Muscle of back (tissue), 13 donors: Measurements from ENCODE around the gene C17orf100. TPM values are rescaled to one million over a fixed set of nuclear protein-coding genes. Genes with fewer than 3 reads are reported as not detected.

Source experiments
- DNase-seq, 3 donors: peaks; one replicate each; pipeline versions ENCODE4 v3.0.0 to v3.0.0-alpha.2; 2013
- long read RNA-seq, 9 donors: transcript quantifications; one replicate each; lab custom pipeline, GENCODE V29; 2026
- polyA plus RNA-seq, 10 donors: library from polyadenylated mRNA; unstranded; fragments of 120-200 nt; gene quantifications; one replicate each; pipeline ENCODE4 v1.2.1, GENCODE V29; 2013; ENCODE audit not compliant: insufficient read length in 10 of 10

The C17orf100 gene
- 1 to 10 TPM; 2.0 to 4.8 (median 3.3) TPM for polyA plus RNA-seq
- long read RNA-seq, donor 1, transcript C17orf100-201 (1 exons, 1,756 nt), result major isoform, 7 of 7 reads
- long read RNA-seq, donor 1, partial matches to known transcripts, result 0 of 7 reads
- long read RNA-seq, donor 1, other reads (novel, unspliced or antisense), result 0 of 7 reads
- long read RNA-seq, donor 2, partial matches to known transcripts, result 0 of 4 reads
- long read RNA-seq, donor 2, other reads (novel, unspliced or antisense), result 0 of 4 reads
- long read RNA-seq, donor 3, partial matches to known transcripts, result 0 of 1 reads
- long read RNA-seq, donor 3, other reads (novel, unspliced or antisense), result 0 of 1 reads
- long read RNA-seq, donor 4, partial matches to known transcripts, result 0 of 4 reads
- long read RNA-seq, donor 4, other reads (novel, unspliced or antisense), result 0 of 4 reads
- long read RNA-seq, donor 5, partial matches to known transcripts, result 0 of 2 reads
- long read RNA-seq, donor 5, other reads (novel, unspliced or antisense), result 0 of 2 reads
- long read RNA-seq, donor 6, transcript C17orf100-201 (1 exons, 1,756 nt), result major isoform, 7 of 7 reads
- long read RNA-seq, donor 6, partial matches to known transcripts, result 0 of 7 reads
- long read RNA-seq, donor 6, other reads (novel, unspliced or antisense), result 0 of 7 reads
- long read RNA-seq, donor 7, transcript C17orf100-201 (1 exons, 1,756 nt), result major isoform, 5 of 5 reads
- long read RNA-seq, donor 7, partial matches to known transcripts, result 0 of 5 reads
- long read RNA-seq, donor 7, other reads (novel, unspliced or antisense), result 0 of 5 reads
- long read RNA-seq, donor 8, partial matches to known transcripts, result 0 of 1 reads
- long read RNA-seq, donor 8, other reads (novel, unspliced or antisense), result 0 of 1 reads
- long read RNA-seq, donor 9, partial matches to known transcripts, result 0 of 1 reads
- long read RNA-seq, donor 9, other reads (novel, unspliced or antisense), result 0 of 1 reads

GRCh38 chr17:6651354-6651918 is at the start of gene C17orf100, which contains the start of gene MED31:
C17orf100 (plus strand) TSS chr17:6651762; CDS start chr17:6651914, 152 bp downstream.
MED31 (minus strand) TSS chr17:6651605; CDS start chr17:6651528, 77 bp downstream.
- DNase-seq, result peak; percentile 92 to 96 (median 92)

- no peak for DNase-seq
Observed at GRCh38 chr17:6602141-6602540, 49.4 kb upstream of the C17orf100 start.

GRCh38 chr17:6603744-6604325 is 47.7 kb upstream of the C17orf100 start:
- DNase-seq, result peak in 2 of 3 donors; percentile 57 to 70

GRCh38 chr17:6605142-6605541 is 46.4 kb upstream of the C17orf100 start:
- DNase-seq, result no peak

GRCh38 chr17:6608321-6608720 is 43.2 kb upstream of the C17orf100 start:
- DNase-seq, result no peak

- DNase-seq, result no peak
Observed at GRCh38 chr17:6610011-6610410, 41.6 kb upstream of the C17orf100 start.

- DNase-seq, result no peak
Observed at GRCh38 chr17:6611231-6611630, 40.3 kb upstream of the C17orf100 start.

GRCh38 chr17:6623941-6624340 is 27.6 kb upstream of the C17orf100 start:
- DNase-seq, result no peak

- DNase-seq, result no peak
Observed at GRCh38 chr17:6626616-6627015, 24.9 kb upstream of the C17orf100 start.

GRCh38 chr17:6627019-6627418 is 24.5 kb upstream of the C17orf100 start:
- no peak for DNase-seq

- DNase-seq, result no peak
Observed at GRCh38 chr17:6630390-6630789, 21.2 kb upstream of the C17orf100 start.

- DNase-seq, result no peak
Observed at GRCh38 chr17:6632530-6632929, 19.0 kb upstream of the C17orf100 start.

GRCh38 chr17:6633263-6633662 is 18.3 kb upstream of the C17orf100 start:
- no peak for DNase-seq

GRCh38 chr17:6636105-6636504 is 15.5 kb upstream of the C17orf100 start:
- DNase-seq, result no peak

- DNase-seq, result no peak
Observed at GRCh38 chr17:6636616-6637457, 14.7 kb upstream of the C17orf100 start.

GRCh38 chr17:6637458-6637840 is 14.1 kb upstream of the C17orf100 start:
- no peak for DNase-seq

GRCh38 chr17:6638046-6638908 is 13.3 kb upstream of the C17orf100 start:
- no peak for DNase-seq

GRCh38 chr17:6639014-6639585 is 12.5 kb upstream of the C17orf100 start:
- DNase-seq, result no peak
